A549 (cell line): ENCODE measurements around the gene RPS6KB2. TPM values are rescaled to one million over a fixed set of nuclear protein-coding genes. Genes with fewer than 3 reads are reported as not detected.

Experiments used
- ATAC-seq, 2 experiments: fragments of 200-7000 bp in 1 of 2; fragments of >200 bp in 1 of 2; cut with Nextera tagmentation in 1 of 2; cut with Tn5 transposase in 1 of 2; 3 replicates each; pipeline versions ENCODE4 v1.8.0 to v1.9.1; 2018 to 2020; ENCODE audit warnings: mild to moderate bottlenecking in 1 of 2, moderate library complexity in 1 of 2
- CTCF ChIA-PET: fragments of 300-600 bp; sonication (Branson Sonifier 250); formaldehyde crosslinking; extraction: SDS; loops from one replicate; lab custom pipeline; 2021; ENCODE audit warnings: antibody characterized with exemption, inconsistent platforms; lab: Yijun Ruan, JAX
- POLR2A ChIA-PET: fragments of 350-600 bp; formaldehyde crosslinking; extraction: SDS; loops from one replicate; lab custom pipeline; 2021; ENCODE audit warnings: antibody characterized with exemption, inconsistent platforms; lab: Yijun Ruan, JAX
- DNase-seq, 2 experiments: peaks; one replicate each; pipeline versions ENCODE4 v3.0.0 to v3.0.0-alpha.2; 2011 to 2016; ENCODE audit warnings: low read depth in 1 of 2, low spot score in 1 of 2
- FAIRE-seq: peaks from 2 replicates; lab custom pipeline; 2011; peaks lifted over from hg19 to GRCh38; lab: Jason Lieb, UNC
- H3K27ac ChIP-seq, 2 experiments: fragments of >200 bp; sonication (Bioruptor Twin); formaldehyde crosslinking; 3 replicates each; pipeline ENCODE4 v1.5.1; 2016 to 2017
- H3K4me1 ChIP-seq: fragments of >200 bp; sonication (Bioruptor Twin); formaldehyde crosslinking; 3 replicates; pipeline ENCODE4 v1.6.1; 2016
- H3K4me2 ChIP-seq: fragments of >200 bp; sonication (Bioruptor Twin); formaldehyde crosslinking; 3 replicates; pipeline ENCODE4 v1.6.1; 2016
- H3K4me3 ChIP-seq: fragments of >200 bp; sonication (Bioruptor Twin); formaldehyde crosslinking; 3 replicates; pipeline ENCODE4 v1.5.1; 2016
- H3K9me3 ChIP-seq: fragments of >200 bp; sonication (Bioruptor Twin); formaldehyde crosslinking; 3 replicates; pipeline ENCODE4 v1.6.1; 2016
- CBX8 ChIP-seq: fragments of 200-600 bp; sonication (generic); IDR thresholded peaks from 2 replicates; pipeline ENCODE4 v1.6.1; 2016
- CEBPB ChIP-seq, 2 experiments: fragments of >200 bp in 1 of 2; sonication (Bioruptor Twin) in 1 of 2; formaldehyde crosslinking in 1 of 2; IDR thresholded peaks; 2 replicates each; pipeline ENCODE4 v1.6.1; 2012 to 2016
- EHMT2 ChIP-seq: fragments of 200-600 bp; sonication (generic); IDR thresholded peaks from 2 replicates; pipeline ENCODE4 v1.6.1; 2016; ENCODE audit warnings: antibody characterized with exemption, low read depth, mild to moderate bottlenecking, moderate library complexity
- ESRRA ChIP-seq: fragments of 150-350 bp; IDR thresholded peaks from 2 replicates; pipeline ENCODE4 v1.6.1; 2014; ENCODE audit warnings: mild to moderate bottlenecking, low read length, borderline replicate concordance
- HOXB5 ChIP-seq: fragments of 250-450 bp; sonication (Bioruptor Pico); IDR thresholded peaks from 2 replicates; pipeline ENCODE4 v1.5.0; 2020; ENCODE audit warnings: mild to moderate bottlenecking, moderate library complexity
- JUNB ChIP-seq: fragments of >200 bp; sonication (Bioruptor Twin); formaldehyde crosslinking; IDR thresholded peaks from 2 replicates; pipeline ENCODE4 v1.6.1; 2016
- KDM1A ChIP-seq: fragments of 200-600 bp; sonication (generic); IDR thresholded peaks from 2 replicates; pipeline ENCODE4 v1.6.1; 2016; ENCODE audit warnings: low read depth, mild to moderate bottlenecking
- KDM5A ChIP-seq: fragments of 200-600 bp; sonication (generic); IDR thresholded peaks from 2 replicates; pipeline ENCODE4 v1.6.1; 2016; ENCODE audit warnings: antibody characterized with exemption, mild to moderate bottlenecking
- MAFK ChIP-seq: fragments of 450-650 bp; IDR thresholded peaks from 2 replicates; pipeline ENCODE4 v1.6.1; 2014; ENCODE audit not compliant: partially characterized antibody
- MAZ ChIP-seq: fragments of 150-350 bp; IDR thresholded peaks from 2 replicates; pipeline ENCODE4 v1.6.1; 2014; ENCODE audit warnings: antibody characterized with exemption, low read depth, low read length, borderline replicate concordance
- POLR2A ChIP-seq: IDR thresholded peaks from 2 replicates; pipeline ENCODE4 v1.6.1; 2012; ENCODE audit warnings: mild to moderate bottlenecking, low read length
- RARB ChIP-seq: fragments of 250-450 bp; sonication (Bioruptor Pico); IDR thresholded peaks from 2 replicates; pipeline ENCODE4 v1.8.0; 2021; ENCODE audit warnings: mild to moderate bottlenecking, moderate library complexity
- RCOR1 ChIP-seq: fragments of 150-350 bp; IDR thresholded peaks from 2 replicates; pipeline ENCODE4 v1.6.1; 2014; ENCODE audit warnings: antibody characterized with exemption, low read length, low read depth
- RFX5 ChIP-seq: fragments of 450-650 bp; IDR thresholded peaks from 2 replicates; pipeline ENCODE4 v1.7.1; 2014; ENCODE audit warnings: antibody characterized with exemption, mild to moderate bottlenecking, moderate library complexity
- SMC3 ChIP-seq: fragments of >200 bp; sonication (Bioruptor Twin); formaldehyde crosslinking; IDR thresholded peaks from 3 replicates; pipeline ENCODE4 v1.6.1; 2018; ENCODE audit warnings: inconsistent platforms
- TFCP2L1 ChIP-seq: fragments of 250-450 bp; sonication (Bioruptor Pico); IDR thresholded peaks from 2 replicates; pipeline ENCODE4 v1.5.0; 2021; ENCODE audit warnings: mild to moderate bottlenecking
- TP53 ChIP-seq: fragments of 250-450 bp; sonication (Bioruptor Pico); IDR thresholded peaks from 2 replicates; pipeline ENCODE4 v1.5.0; 2021; ENCODE audit warnings: mild to moderate bottlenecking, moderate library complexity
- ZC3H11A ChIP-seq: fragments of 450-650 bp; IDR thresholded peaks from 2 replicates; pipeline ENCODE4 v1.6.1; 2014; ENCODE audit warnings: antibody characterized with exemption, mild to moderate bottlenecking
- ZFP36 ChIP-seq: fragments of 450-650 bp; IDR thresholded peaks from 2 replicates; pipeline ENCODE4 v1.6.1; 2014; ENCODE audit warnings: borderline replicate concordance; ENCODE audit not compliant: partially characterized antibody
- ZSCAN20 ChIP-seq: fragments of 250-450 bp; sonication (Bioruptor Pico); IDR thresholded peaks from 2 replicates; pipeline ENCODE4 v1.8.0; 2022; ENCODE audit warnings: mild to moderate bottlenecking, moderate library complexity
- WGBS: methylation state at CpG from one replicate; pipeline ENCODE4 v1.1.6; 2017; ENCODE audit errors: missing lambda C conversion rate; 5-methylcytosine and 5-hydroxymethylcytosine counted together
- polyA plus RNA-seq, 4 experiments: library from polyadenylated mRNA; depleted of rRNA in 3 of 4; stranded (reverse); fragments of >200 nt; fragmentation: RNase III in 1 of 4; extraction: RNeasy Plus Mini Kit Qiagen cat#74134 plus additional on column Dnase treatment in 1 of 4; gene quantifications; 2 replicates in 3 of 4; 3 replicates in 1 of 4; pipeline ENCODE4 v1.2.3, GENCODE V29; 2011 to 2017
- TF ChIP-seq, protein P1 (sequence below): IDR thresholded peaks from 2 replicates; pipeline ENCODE4 v1.6.1; 2012
- TF ChIP-seq, protein P2 (sequence below): fragments of 200-600 bp; sonication (generic); IDR thresholded peaks from 2 replicates; pipeline ENCODE4 v1.6.1; 2016; ENCODE audit warnings: antibody characterized with exemption, mild to moderate bottlenecking, moderate library complexity
- TF ChIP-seq, protein P3 (sequence below): IDR thresholded peaks from 2 replicates; pipeline ENCODE4 v1.6.1; 2012
- TF ChIP-seq, protein P4 (sequence below): fragments of 250-450 bp; sonication (Bioruptor Pico); IDR thresholded peaks from 2 replicates; pipeline ENCODE4 v1.5.0; 2021; ENCODE audit warnings: mild to moderate bottlenecking, moderate library complexity, borderline replicate concordance
- TF ChIP-seq, protein P5 (sequence below): fragments of >200 bp; sonication (Bioruptor Twin); formaldehyde crosslinking; IDR thresholded peaks from 3 replicates; pipeline ENCODE4 v1.6.1; 2016
- TF ChIP-seq, protein P6 (sequence below): fragments of >200 bp; sonication (Bioruptor Twin); formaldehyde crosslinking; IDR thresholded peaks from 3 replicates; pipeline ENCODE4 v1.5.1; 2016

The RPS6KB2 gene
- polyA plus RNA-seq, 2 of the 4 experiments (the other 2 are of a cell fraction) = 40.9 to 47.9 TPM

DNA sequence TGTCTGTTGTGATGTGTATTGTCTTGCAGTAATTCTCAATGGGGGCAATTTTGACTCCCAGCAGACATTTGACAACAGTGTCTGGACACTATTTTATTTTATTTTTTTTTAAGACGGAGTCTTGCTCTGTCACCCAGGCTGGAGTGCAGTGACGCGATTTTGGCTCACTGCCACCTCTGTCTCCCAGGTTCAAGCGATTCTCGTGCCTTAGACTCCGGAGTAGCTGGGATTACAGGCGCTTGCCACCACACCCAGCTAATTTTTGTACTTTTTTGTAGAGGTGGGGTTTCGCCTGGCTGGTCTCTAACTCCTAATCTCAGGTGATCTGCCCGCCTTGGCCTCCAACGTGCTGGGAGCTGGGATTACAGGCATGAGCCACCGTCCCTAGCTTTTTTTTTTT is 1.4 kb downstream of the RPS6KB2 start:
- CTCF ChIA-PET = interaction anchor here (0.7 to 1.6 kb wide), 4 partner anchors 9 to 167 kb away, joined by 3 to 5 read pairs (median 4); no protein-coding TSS in a partner anchor
- POLR2A ChIA-PET = no interaction called here
- TF ChIP-seq ESRRA = no peak
- no peak for TF ChIP-seq SMC3
- no peak for TF ChIP-seq ZSCAN20 (CRISPR knock-in tag)
- no peak for TF ChIP-seq MAZ
- no peak for TF ChIP-seq ZFP36
- TF ChIP-seq RARB (CRISPR knock-in tag) = no peak
- TF ChIP-seq, protein P1, sequence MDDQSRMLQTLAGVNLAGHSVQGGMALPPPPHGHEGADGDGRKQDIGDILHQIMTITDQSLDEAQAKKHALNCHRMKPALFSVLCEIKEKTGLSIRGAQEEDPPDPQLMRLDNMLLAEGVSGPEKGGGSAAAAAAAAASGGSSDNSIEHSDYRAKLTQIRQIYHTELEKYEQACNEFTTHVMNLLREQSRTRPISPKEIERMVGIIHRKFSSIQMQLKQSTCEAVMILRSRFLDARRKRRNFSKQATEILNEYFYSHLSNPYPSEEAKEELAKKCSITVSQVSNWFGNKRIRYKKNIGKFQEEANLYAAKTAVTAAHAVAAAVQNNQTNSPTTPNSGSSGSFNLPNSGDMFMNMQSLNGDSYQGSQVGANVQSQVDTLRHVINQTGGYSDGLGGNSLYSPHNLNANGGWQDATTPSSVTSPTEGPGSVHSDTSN = no peak
- TF ChIP-seq HOXB5 (CRISPR knock-in tag) = no peak
- no peak for TF ChIP-seq KDM5A
- TF ChIP-seq RFX5 = no peak
- ATAC-seq = no peak
- WGBS = 86% methylated on average over 11 of the region's 11 CpGs
- no peak overlapping the region for H3K27ac ChIP-seq
- no peak for FAIRE-seq
- peak overlapping the region; percentile 85 for H3K4me2 ChIP-seq
- H3K9me3 ChIP-seq = no peaks in the 10 kb centered on the region
- no peak for DNase-seq
- H3K4me1 ChIP-seq = peaks cover 11% of the 10 kb centered on the region; the same call in 2 of the 3 replicates
- H3K4me3 ChIP-seq = no peak overlapping the region

DNA sequence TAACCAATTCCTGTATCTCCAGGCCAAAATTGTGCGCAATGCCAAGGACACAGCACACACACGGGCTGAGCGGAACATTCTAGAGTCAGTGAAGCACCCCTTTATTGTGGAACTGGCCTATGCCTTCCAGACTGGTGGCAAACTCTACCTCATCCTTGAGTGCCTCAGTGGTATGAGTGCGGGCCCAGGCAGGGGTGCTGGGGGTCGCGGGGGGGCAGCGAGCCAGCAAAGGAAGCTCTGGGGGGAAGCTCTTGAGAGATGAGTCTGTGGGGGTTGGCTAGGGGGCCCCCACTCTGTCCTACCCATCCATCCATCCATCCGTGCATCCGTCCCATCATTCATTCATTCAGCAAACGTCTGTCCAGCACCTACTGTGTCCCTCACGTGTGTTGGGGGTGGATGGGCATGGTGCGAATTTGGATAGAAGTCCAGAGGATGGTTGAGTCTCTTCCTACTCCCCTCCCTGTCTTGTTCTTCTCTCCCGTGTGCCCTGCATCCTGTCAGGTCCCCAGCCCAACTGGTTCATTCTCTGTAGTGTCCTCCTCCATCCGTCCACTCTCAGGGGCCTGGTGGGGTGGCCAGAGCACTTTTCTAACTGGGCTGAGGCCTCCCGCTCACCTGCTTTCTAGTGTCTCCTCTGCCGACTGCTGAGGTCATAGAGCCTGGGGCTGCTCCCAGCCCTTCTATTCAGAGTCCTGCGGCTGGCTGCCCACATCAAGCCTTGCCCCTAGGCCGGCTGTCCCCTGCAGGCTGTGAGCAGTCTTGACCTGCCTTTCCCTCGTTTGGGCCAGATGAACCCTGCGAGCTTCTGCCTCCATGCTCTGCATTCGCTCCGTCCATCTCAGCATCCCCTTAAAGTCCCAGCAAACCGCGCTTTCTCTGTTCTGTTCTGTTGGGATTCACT is 3.3 kb downstream of the RPS6KB2 start:
- Histone ChIP-seq H3K4me1 (peaks cover 19% of the 10 kb centered on the region; the same call in 2 of the 3 replicates), H3K9me3 (no peaks in the 10 kb centered on the region), H3K27ac (no peak overlapping the region), H3K4me3 (no peak overlapping the region), H3K4me2 (no peak overlapping the region)
- CTCF ChIA-PET = interaction anchor here (0.7 to 1.6 kb wide), 2 partner anchors 26 to 50 kb away, joined by 3 to 5 read pairs; no protein-coding TSS in a partner anchor
- ATAC-seq (no peak), FAIRE-seq (no peak), DNase-seq (no peak)
- 86% methylated on average over 24 of the region's 24 CpGs for WGBS
- POLR2A ChIA-PET = no interaction called here
- TF ChIP-seq, protein P2, sequence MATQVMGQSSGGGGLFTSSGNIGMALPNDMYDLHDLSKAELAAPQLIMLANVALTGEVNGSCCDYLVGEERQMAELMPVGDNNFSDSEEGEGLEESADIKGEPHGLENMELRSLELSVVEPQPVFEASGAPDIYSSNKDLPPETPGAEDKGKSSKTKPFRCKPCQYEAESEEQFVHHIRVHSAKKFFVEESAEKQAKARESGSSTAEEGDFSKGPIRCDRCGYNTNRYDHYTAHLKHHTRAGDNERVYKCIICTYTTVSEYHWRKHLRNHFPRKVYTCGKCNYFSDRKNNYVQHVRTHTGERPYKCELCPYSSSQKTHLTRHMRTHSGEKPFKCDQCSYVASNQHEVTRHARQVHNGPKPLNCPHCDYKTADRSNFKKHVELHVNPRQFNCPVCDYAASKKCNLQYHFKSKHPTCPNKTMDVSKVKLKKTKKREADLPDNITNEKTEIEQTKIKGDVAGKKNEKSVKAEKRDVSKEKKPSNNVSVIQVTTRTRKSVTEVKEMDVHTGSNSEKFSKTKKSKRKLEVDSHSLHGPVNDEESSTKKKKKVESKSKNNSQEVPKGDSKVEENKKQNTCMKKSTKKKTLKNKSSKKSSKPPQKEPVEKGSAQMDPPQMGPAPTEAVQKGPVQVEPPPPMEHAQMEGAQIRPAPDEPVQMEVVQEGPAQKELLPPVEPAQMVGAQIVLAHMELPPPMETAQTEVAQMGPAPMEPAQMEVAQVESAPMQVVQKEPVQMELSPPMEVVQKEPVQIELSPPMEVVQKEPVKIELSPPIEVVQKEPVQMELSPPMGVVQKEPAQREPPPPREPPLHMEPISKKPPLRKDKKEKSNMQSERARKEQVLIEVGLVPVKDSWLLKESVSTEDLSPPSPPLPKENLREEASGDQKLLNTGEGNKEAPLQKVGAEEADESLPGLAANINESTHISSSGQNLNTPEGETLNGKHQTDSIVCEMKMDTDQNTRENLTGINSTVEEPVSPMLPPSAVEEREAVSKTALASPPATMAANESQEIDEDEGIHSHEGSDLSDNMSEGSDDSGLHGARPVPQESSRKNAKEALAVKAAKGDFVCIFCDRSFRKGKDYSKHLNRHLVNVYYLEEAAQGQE = no peak
- TF ChIP-seq ESRRA (no peak), KDM1A (no peak), TFCP2L1 (CRISPR knock-in tag) (no peak), ZC3H11A (no peak), CBX8 (no peak), RCOR1 (no peak), TP53 (CRISPR knock-in tag) (no peak), KDM5A (no peak), POLR2A (no peak), EHMT2 (no peak), MAFK (no peak), JUNB (no peak), CEBPB (IDR thresholded peaks at IDR 0.05) (no peak)
- TF ChIP-seq, protein P3, sequence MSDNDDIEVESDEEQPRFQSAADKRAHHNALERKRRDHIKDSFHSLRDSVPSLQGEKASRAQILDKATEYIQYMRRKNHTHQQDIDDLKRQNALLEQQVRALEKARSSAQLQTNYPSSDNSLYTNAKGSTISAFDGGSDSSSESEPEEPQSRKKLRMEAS = no peak
- TF ChIP-seq, protein P1 = no peak
- TF ChIP-seq, protein P4, sequence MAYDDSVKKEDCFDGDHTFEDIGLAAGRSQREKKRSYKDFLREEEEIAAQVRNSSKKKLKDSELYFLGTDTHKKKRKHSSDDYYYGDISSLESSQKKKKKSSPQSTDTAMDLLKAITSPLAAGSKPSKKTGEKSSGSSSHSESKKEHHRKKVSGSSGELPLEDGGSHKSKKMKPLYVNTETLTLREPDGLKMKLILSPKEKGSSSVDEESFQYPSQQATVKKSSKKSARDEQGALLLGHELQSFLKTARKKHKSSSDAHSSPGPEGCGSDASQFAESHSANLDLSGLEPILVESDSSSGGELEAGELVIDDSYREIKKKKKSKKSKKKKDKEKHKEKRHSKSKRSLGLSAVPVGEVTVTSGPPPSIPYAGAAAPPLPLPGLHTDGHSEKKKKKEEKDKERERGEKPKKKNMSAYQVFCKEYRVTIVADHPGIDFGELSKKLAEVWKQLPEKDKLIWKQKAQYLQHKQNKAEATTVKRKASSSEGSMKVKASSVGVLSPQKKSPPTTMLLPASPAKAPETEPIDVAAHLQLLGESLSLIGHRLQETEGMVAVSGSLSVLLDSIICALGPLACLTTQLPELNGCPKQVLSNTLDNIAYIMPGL (CRISPR knock-in tag) = no peak
- TF ChIP-seq, protein P5, sequence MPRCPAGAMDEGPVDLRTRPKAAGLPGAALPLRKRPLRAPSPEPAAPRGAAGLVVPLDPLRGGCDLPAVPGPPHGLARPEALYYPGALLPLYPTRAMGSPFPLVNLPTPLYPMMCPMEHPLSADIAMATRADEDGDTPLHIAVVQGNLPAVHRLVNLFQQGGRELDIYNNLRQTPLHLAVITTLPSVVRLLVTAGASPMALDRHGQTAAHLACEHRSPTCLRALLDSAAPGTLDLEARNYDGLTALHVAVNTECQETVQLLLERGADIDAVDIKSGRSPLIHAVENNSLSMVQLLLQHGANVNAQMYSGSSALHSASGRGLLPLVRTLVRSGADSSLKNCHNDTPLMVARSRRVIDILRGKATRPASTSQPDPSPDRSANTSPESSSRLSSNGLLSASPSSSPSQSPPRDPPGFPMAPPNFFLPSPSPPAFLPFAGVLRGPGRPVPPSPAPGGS = no peak
- TF ChIP-seq, protein P6, sequence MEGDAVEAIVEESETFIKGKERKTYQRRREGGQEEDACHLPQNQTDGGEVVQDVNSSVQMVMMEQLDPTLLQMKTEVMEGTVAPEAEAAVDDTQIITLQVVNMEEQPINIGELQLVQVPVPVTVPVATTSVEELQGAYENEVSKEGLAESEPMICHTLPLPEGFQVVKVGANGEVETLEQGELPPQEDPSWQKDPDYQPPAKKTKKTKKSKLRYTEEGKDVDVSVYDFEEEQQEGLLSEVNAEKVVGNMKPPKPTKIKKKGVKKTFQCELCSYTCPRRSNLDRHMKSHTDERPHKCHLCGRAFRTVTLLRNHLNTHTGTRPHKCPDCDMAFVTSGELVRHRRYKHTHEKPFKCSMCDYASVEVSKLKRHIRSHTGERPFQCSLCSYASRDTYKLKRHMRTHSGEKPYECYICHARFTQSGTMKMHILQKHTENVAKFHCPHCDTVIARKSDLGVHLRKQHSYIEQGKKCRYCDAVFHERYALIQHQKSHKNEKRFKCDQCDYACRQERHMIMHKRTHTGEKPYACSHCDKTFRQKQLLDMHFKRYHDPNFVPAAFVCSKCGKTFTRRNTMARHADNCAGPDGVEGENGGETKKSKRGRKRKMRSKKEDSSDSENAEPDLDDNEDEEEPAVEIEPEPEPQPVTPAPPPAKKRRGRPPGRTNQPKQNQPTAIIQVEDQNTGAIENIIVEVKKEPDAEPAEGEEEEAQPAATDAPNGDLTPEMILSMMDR = no peak
